GM21515 (cell line): ENCODE results near the gene PARD3.
"Not testable (repeated sequence)": the region's sequence is repeated elsewhere in the genome, so short reads cannot be mapped to it uniquely, and the experiment has no call there.

Experiments
- ATAC-seq: cut with Tn5 transposase; IDR thresholded peaks from one replicate; pipeline ENCODE4 v1.9.1; 2021; ENCODE audit not compliant: unreplicated experiment

The PARD3 gene

DNA sequence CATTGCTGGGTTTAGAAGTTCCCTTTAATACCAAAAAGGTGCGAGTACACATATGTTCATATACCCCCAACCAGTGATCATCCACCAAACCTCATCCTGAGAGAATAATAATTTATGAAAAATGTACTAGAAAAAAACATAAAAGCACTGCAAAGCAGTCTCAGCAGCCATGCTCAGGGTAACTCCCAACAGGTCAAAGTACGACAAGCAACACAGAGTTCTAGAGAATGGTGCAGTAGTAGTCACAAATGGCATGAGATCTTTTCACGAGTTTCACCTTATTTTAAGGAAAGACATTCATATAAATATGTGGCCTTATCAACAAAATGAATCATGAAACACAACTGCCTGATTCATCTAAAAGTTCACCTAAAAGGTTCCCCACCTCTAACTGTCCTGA lies 338.5 kb downstream of the PARD3 start:
- no peak for ATAC-seq

DNA sequence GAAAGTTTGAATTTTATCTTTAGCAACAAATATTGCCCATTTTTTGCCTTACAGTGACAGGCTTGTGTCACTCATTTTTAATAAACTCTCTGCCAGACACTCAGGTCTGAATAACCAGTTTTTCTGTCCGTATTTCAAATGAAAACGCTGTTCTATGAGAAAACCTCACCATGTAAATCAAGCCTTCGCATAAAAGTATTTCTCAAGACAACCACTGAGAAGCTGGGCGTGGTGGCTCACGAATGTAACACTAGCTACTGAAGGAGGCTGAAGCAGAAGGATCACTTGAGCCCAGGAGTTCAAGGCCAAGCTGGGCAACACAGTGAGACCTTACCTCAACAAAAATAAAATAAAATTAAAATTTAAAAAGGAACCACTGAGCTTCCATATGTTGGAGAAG lies 339.3 kb downstream of the PARD3 start:
- no peak for ATAC-seq

DNA sequence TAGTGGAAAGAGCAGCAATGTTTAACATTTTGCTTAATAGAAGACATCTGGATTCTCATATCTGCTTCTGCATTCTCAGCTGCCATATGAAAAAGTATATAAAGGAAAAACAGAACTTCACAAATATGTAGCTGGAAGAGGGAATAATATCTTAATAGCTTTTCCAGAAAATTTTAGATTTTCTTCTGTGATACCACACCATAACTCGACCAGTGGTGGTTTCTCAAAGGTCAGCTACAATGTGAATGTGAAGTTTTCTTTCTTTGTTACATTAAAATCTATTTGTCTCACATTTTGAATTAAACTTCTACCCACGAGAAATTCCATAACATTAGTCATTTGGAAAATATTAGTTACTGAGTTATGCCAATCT lies 339.8 kb downstream of the PARD3 start:
- ATAC-seq, result no peak

DNA sequence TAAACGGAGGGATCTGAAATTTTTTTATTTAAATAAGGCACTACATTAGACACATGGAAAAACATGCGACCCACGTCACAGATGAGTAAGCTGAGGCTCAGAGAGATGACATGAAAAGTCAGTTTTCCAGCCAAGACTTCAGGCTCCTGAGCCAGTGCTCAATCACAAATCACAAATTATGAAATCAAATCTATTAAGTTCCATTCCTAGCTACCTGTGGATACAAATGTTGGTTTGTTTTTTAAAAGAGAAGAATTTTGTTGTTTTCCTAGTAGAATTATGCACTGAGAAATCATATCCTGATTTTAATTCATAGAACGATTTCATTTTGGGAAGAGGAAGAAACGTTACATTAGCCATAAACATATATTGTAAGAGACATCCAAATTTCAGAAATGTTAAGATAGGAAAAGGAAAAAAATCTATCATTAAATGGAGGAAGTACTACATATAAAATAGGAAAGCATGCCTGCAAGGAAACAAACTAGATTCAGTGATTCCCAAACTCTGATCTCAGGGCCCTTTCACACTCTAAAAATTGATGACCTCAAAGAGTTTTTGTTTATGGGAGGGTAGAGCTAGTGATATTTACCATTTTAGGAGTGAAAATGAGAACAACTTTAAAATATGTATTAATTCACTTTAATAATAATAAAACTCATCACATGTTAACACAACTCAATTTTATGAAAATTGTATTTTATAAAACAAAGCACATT lies 340.4 kb downstream of the PARD3 start:
- no peak for ATAC-seq

DNA sequence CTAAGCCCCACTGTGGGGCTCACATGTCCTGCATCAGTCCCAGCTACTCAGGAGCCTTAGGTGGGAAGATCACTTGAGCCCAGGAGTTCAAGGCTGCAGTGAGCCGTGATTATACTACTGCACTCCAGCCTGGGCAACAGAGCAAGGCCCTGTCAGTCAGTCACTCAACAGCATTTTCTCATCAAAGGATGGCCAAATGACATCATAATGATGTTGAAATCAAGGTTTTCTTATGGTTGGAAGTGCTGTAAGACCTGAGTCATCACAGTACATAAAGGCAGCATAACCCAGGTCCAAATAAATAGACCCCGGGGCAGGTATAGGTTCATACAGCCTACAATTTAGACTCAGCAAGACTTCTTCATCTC lies 341.1 kb downstream of the PARD3 start:
- ATAC-seq, result no peak

DNA sequence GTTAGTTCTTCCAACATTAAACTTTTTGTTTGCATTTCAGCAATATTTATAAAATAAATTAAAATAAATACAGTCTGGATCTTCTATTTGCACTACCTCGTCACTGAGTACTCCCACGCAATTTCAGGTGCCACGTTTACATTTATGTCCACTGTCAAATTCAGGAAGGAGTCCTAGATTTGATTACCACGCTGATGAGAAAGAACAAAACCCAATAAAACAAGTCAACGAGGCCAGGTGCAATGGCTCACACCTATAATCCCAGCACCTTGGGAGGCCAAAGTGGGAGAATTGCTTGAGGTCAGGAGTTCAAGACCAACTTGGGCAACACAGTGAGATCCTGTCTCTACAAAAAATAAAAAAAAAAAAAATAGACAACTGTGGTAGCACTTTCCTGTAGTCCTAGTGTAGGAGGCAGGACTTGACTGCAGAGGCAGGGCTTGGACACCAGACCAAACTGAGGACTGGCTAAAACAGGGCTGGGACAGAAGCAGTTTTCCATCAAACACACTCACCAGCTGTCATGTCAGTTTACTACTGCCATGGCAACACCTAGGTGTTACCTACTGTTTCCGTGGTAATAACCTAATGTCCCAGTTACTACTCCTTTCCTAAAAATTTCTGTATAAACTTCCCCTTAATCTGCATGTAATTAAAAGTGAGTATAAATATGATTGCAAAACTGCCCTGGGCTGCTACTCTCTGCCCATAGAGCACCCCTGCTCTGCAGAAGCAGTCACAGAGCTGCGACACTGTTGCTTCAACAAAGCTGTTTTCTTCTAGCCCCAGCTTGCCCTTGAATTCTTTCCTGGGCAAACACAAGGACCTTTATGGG lies 341.7 kb downstream of the PARD3 start:
- no peak for ATAC-seq

DNA sequence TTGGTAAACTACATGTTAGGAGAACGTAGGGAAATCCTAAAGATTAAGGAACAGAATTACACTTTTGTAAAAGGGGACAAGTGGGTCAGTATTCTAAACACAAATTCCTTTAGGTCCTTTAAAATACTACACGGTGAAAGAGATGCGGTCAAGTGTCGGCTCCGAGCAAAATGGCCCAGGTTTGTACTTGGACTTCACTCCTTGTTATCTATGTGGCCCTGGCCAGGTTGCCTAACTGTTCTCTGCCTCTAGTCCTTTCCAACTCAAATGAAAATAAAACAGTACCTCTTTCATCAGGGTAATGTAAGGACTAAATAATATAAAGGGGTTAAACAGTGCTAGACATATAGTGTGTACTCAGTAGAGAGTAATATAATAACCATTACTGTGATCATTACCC lies 344.8 kb downstream of the PARD3 start:
- no peak for ATAC-seq

DNA sequence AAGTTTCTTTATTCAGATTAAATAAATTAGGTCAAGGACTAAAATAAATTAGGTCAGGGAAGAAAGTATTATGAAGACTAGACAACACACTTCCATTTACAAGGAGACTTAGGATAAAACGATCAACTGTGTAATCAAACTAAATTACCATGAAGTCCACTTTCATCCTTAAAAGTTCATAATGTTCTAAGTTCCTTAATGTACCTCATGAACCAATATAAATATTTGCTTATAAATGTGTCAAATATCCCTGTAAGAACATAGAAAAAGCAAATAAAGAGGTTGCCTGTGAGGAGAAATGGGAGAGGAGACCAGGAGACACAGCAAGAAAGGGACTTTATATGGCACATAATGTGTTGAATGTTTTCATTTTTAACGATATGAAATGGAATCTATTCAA lies 345.6 kb downstream of the PARD3 start:
- ATAC-seq, result no peak

DNA sequence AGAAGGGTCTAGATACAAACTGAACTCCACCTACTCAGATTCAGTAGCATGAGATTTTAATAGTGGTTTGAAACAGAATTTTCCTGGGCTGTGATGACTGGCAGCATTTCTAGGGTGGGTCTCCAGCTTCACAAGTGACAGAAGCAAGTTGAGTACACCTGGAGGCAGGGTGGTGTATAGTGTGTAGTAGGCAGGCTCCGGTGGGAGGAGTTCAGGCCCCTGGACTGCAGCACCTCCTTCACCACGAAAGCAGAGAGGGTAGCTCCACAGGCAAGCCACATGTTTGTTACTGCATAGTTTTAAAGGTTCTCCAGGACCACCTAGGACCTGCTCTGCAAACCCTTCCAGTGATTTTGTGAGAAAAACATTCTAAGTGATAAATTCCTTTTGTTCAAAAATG lies 347.2 kb downstream of the PARD3 start:
- ATAC-seq, result no peak

DNA sequence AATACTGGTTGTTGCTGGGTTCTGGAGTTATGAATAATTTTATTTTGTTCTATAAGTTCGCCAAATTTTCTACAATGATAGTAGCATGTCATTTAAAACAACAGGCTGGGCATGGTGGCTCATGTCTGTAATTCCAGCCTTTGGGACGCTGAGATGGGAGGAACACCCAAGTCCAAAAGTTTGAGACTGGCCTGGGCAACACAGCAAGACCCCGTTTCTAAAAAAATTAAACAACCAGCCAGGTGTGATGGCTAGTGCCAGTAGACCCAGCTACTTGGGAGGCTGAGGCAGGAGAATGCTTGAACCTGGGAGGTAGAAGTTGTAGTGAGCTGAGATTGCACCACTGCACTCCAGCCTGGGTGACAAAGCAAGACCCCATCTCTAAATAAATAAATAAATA lies 347.7 kb downstream of the PARD3 start:
- no peak for ATAC-seq

DNA sequence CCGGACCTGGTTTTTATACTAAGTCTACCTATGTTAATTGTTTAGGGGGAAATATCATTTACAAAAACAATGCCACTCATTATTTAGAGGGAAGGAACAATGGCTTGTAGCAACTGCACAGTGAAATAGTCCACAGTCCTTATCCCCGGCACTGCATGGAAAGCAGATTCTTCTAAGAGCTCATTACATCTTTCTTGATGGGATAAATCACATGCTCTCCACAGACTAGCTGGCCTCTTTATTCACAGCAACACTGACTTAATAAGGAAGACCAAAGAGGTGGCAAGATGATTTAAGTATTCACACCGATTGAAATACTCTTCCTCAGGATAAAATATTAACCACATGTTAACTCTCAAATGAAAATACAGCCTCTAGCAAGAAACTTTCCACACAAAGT lies 349.4 kb downstream of the PARD3 start:
- ATAC-seq, result no peak

DNA sequence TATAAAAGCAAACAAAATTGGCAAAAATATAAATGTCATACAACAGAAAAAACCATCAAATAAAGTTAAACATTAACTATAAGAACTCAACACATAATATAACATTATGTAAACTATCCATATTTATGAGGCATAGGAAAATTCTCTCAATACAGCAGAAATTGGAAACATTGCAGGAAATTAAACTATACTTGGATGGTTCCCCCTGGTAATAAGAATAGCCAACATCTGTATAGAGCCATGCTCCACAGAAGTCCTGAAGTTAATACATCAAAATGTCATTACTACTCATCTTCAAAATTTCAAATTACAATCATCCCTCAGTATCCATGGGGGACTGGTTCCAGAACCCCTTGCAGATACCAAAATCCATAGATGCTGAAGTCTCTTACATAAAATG lies 350.5 kb downstream of the PARD3 start:
- no peak for ATAC-seq

DNA sequence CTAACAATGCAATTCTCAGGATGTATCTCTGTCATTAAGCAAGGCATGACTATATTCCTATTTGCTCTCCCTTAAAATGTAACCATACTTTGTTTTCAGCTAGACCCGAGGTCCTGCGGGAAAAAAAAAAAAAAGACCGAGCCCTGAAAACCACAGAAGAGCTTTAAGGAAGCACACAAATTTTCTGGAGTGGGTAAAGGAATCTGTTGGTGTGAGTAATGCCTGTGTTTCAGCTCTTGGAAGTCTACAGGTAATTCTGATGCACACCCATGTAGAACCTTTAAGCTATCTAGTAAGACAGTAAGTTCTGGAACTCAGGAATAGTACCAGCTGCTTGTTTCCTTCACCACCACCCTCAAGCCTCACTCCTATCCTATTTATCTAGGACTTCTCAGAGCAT lies 351.1 kb downstream of the PARD3 start:
- no peak for ATAC-seq

DNA sequence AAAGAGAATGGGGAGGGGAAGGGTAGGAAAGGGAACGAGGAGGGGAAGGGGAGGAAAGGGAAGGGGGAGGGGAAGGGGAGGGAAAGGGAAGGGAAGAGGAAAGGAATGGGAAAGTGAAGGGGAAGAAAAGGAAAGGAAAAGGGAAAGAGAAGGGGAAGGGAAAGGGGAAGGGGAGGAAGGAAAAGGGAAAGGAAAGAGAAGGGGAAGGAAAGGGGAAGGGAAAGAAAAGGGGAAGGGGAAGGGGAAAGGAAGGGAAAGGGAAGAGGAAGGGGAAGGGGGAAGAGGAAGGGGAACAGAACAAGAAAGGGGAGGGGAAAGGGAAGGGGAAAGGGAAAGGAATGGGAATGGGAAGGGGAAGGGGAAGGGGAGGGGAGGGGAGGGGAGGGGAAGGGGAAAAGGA lies 352.1 kb downstream of the PARD3 start:
- ATAC-seq, result no peak

DNA sequence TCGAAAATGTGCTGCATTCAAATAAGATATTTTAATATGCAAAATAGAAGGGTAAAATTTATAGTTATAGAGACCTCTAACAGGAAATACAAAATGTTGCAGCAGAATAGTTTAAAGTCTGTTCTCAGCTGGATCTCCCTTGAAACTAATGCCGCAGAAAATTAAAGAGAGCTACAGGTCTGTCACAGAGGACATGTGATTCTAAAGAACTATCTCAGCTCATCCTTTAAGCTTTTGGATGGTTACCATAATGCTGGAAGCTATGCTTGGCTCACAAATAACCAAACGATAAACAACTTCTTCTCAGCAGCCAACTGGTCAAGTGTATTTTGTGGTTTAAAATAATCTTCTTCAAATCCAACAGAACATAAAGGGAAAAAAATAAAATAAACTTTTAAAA lies 353.0 kb downstream of the PARD3 start:
- no peak for ATAC-seq

DNA sequence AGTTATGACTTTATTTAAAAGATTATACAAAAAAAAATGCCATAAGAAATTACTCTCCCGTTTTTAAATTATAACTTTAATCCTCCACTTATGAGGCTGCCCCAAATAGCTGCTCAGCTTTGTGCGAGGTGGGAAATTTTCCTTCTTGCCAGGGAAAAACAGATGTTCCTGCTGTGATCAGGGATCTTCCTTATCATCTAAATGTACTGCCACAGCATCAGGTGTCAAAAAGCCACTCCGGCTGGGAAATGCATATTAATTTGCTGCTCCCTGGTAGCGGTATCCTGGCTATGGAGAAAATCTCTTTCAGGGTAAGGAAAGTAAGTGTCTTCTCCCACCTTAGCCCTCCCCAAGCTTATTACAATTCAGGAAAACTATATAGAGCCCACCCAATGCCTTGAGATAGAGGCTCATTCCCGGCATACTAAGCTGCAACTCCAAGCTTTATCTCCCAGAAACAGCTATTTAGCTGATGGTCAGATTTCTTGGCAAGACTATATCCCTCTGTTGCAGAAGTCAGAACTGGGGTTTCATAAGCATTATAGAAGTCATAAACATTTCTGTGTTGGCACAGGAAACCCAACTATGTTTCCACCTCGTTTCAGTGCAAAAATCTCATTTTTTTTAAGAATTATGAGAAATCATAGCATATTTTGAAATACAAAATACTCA lies 360.4 kb downstream of the PARD3 start:
- ATAC-seq, result no peak

DNA sequence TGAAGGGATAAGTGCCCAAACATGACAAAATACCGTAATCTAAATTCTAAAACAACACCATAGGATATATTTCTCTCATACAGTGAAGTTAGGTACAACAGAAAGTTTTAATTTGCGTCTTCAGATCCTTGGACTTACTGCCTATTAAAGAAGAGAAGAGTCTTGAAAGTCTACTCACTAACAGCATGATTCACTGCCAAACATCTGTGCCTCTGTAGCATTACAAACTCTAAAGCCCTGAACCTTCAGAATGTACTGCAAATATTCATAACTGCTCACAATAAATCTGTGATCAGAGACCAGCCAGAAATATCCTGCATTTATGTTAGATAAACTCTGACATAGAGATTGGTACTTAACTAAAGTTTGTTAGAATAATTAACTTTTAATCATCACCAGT lies 365.3 kb downstream of the PARD3 start:
- ATAC-seq, result no peak

DNA sequence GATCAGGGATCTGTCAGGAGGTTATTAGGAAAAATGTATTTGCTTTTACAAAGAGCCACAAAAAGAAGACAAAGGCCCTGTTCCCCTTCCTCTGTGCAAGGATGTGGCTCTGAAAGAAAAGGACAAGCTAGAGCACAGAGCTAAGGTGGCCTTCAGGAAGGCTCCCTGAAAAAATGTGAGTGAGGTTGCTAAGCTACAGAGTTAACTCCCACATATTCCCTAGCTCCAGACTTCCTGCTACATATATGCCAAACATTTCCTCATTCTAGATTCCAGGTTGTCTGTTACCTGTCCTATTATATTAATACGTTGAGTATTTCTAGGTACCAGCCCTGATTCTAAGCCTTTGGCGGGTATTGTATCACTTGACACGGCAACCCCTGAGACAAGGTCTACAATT lies 369.0 kb downstream of the PARD3 start:
- ATAC-seq, result no peak

DNA sequence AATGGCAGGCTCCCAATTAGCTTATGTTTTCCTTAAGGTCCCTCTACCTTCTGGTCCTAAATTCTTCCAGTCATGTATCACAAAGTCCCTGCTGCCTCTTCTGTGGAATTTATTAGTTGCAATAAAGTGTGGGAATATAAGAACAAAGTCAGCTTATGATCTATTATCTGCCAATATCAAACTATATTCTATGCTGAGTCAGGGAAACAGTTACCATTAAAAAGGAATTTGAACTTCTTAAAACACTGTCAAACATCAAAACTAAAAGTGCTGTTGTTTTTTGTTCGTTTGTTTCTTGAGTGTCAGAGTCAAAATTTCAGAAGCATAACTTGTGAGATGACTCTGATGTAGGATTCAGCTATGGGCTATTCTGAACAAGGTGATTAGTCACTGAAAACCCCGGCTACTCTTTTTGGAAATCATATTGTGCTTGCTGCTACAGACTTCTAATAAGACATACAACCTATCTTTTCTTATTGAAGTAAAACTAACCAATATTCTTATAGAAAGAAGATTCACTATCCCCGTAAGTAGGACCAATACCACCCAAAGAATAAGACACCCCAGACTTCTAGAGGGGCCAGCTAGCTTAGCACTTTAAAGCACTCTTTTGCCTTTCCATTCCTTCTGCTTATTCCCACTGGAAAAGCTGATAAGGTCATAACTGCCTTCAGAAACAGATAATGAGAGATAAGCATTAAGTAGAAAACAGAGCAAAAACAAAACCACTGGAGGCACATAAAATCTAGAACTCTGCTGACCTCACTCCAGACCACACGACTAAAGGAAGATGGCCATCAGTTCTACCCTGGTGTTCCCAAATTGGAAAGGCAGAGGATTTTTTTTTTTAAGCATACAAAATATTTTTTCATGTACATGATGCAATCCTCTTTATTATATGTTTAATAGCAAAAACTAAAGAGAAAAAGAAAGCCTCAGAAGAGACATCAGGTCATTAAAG lies 370.6 kb downstream of the PARD3 start:
- no peak for ATAC-seq

DNA sequence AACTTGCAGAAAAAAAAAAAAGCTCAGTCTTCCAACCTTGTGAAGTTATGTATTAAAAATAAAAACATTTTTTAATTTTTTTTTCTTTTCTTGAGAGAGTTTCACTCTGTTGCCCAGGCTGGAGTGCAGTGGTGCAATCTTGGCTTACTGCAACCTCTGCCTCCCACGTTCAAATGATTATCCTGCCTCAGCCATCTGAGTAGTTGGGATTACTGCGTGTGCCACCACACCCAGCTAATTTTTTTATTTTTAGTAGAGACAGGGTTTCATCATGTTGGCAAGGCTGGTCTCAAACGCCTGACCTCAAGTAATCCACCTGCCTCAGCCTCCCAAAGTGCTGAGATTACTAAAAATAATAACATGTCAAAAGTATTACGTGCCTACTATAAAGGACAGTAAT lies 375.7 kb downstream of the PARD3 start:
- not testable (repeated sequence) for ATAC-seq

DNA sequence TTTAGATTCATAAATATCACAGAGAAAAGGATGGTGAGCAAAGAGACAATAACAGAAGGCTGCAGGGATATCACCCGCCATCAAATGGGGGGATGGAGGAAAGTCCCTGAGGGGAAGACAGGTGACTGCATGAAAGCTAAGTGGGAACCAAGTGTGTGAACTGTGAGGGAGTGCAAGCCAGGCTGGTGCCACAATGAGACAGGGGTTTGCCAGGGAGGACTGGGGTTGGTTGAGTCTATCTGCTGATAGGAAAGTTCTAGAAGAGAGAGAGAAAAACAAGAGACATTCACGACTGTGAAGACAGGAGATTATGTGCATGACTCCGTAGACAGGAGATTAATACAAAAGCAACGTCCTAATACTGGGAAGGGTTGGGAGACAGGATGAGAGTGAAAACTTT lies 376.4 kb downstream of the PARD3 start:
- no peak for ATAC-seq
